NCI-H226 (cell line): Measurements from ENCODE around the gene MSANTD2.
A peak's percentile ranks its signal among the peaks of the same experiment; 100 is the strongest.

Experiments
- DNase-seq: peaks from one replicate; pipeline ENCODE4 v3.0.0-alpha.2; 2015

Gene MSANTD2

GRCh38 chr11:124728134-124728533 is 72.1 kb downstream of the MSANTD2 start:
- DNase-seq = no peak

GRCh38 chr11:124727474-124727873 is 72.7 kb downstream of the MSANTD2 start:
- DNase-seq = no peak

- DNase-seq = peak; percentile 45
These were observed 74.5 kb downstream of the MSANTD2 start for GRCh38 chr11:124725719-124726105.

GRCh38 chr11:124724979-124725718 is 75.1 kb downstream of the MSANTD2 start:
- no peak for DNase-seq

- DNase-seq = no peak
These were observed 78.0 kb downstream of the MSANTD2 start for GRCh38 chr11:124722176-124722575.

- DNase-seq = no peak
These were observed 80.7 kb downstream of the MSANTD2 start for GRCh38 chr11:124719534-124719933.

GRCh38 chr11:124718801-124719200 is 81.4 kb downstream of the MSANTD2 start:
- DNase-seq = no peak

- peak; percentile 38 for DNase-seq
These were observed 82.2 kb downstream of the MSANTD2 start for GRCh38 chr11:124717786-124718651.

- DNase-seq = peak; percentile 25
These were observed 82.8 kb downstream of the MSANTD2 start for GRCh38 chr11:124717421-124717785.

- peak; percentile 58 for DNase-seq
These were observed 83.6 kb downstream of the MSANTD2 start for GRCh38 chr11:124716591-124716990.
